GM12891 (cell line): Measurements from ENCODE around the gene HSPA5.
"Not testable (repeated sequence)": the region's sequence is repeated elsewhere in the genome, so short reads cannot be mapped to it uniquely, and the experiment has no call there.

Experiments
- POLR2A ChIP-seq: IDR thresholded peaks from 2 replicates; pipeline ENCODE4 v1.6.1; 2011; ENCODE audit warnings: low read depth, low read length, control low read depth
- POLR2AphosphoS5 ChIP-seq: IDR thresholded peaks from 2 replicates; pipeline ENCODE4 v1.6.1; 2011; ENCODE audit warnings: low read depth, low read length, control low read depth
- POU2F2 ChIP-seq: IDR thresholded peaks from 2 replicates; pipeline ENCODE4 v1.6.1; 2011; ENCODE audit warnings: low read depth, mild to moderate bottlenecking, control low read depth, low read length, moderate library complexity

GRCh38 chr9:125264068-125264467 is 22.9 kb upstream of the HSPA5 start:
- not testable (repeated sequence) for TF ChIP-seq POLR2A, POLR2AphosphoS5, POU2F2
